GM12891 (cell line): ENCODE measurements around the gene HLX.

ENCODE experiments used
- DNase-seq: peaks from one replicate; pipeline ENCODE4 v3.0.0; 2011; ENCODE audit warnings: low spot score; ENCODE audit not compliant: insufficient read length
- FAIRE-seq: peaks from 2 replicates; lab custom pipeline; 2011; peaks lifted over from hg19 to GRCh38; lab: Jason Lieb, UNC
- PAX5 ChIP-seq: IDR thresholded peaks from 2 replicates; pipeline ENCODE4 v1.6.1; 2011; ENCODE audit warnings: low read length, moderate library complexity, mild to moderate bottlenecking; ENCODE audit not compliant: insufficient read depth, severe bottlenecking
- POLR2A ChIP-seq: IDR thresholded peaks from 2 replicates; pipeline ENCODE4 v1.6.1; 2011; ENCODE audit warnings: low read depth, low read length, control low read depth
- POLR2AphosphoS5 ChIP-seq: IDR thresholded peaks from 2 replicates; pipeline ENCODE4 v1.6.1; 2011; ENCODE audit warnings: low read depth, low read length, control low read depth
- POU2F2 ChIP-seq: IDR thresholded peaks from 2 replicates; pipeline ENCODE4 v1.6.1; 2011; ENCODE audit warnings: low read depth, mild to moderate bottlenecking, control low read depth, low read length, moderate library complexity
- SPI1 ChIP-seq: IDR thresholded peaks from 2 replicates; pipeline ENCODE4 v1.6.1; 2011; ENCODE audit warnings: low read depth, low read length, control low read depth
- TAF1 ChIP-seq: IDR thresholded peaks from 2 replicates; pipeline ENCODE4 v1.6.1; 2011; ENCODE audit warnings: low read depth, low read length, control low read depth

Gene HLX

GRCh38 chr1:220922951-220923350 is 43.7 kb downstream of the HLX start:
- DNase-seq: no peak
- FAIRE-seq: no peak
- TF ChIP-seq POU2F2: no peak
- TF ChIP-seq POLR2AphosphoS5: no peak
- no peak for TF ChIP-seq SPI1
- TF ChIP-seq POLR2A: no peak
- no peak for TF ChIP-seq PAX5
- no peak for TF ChIP-seq TAF1

DNA sequence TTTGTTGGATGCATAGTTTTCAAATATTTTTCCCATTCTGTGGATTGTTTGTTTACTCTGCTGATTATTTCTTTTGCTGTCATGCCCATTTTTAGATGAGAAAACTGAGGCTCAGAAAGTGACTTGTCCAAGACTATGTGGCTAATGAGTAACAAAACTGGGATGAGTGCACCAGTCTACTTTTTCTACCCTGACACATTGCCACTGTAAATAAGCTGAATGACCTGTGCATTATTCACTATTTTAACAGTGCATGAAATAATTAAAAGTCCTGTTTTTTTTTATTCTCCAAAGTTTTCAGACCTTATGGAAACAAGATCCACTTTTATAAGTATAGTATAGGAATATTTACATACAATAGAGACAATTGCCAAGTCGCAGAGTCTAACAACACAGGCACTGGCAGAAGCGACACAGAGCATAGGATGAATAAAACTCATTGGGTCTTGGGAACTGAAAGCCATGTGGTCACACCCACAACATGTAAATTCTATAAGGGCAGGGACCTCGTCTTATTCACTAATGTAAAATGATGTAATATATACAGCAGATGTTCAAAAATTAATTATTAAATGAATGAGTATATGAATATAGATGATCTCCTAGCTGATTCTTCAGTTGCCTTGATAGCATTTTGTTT is 45.2 kb downstream of the HLX start:
- DNase-seq (no peak), FAIRE-seq (no peak)
- TF ChIP-seq PAX5 (no peak), POLR2A (no peak), SPI1 (no peak)

GRCh38 chr1:220925707-220926106 is 46.5 kb downstream of the HLX start:
- DNase-seq (no peak), FAIRE-seq (no peak)
- no peak for TF ChIP-seq POLR2AphosphoS5
- TF ChIP-seq SPI1: no peak
- no peak for TF ChIP-seq TAF1
- TF ChIP-seq POLR2A: no peak
- TF ChIP-seq POU2F2: no peak
- no peak for TF ChIP-seq PAX5

- TF ChIP-seq POU2F2 (no peak), TAF1 (no peak), POLR2A (no peak), PAX5 (no peak), SPI1 (no peak), POLR2AphosphoS5 (no peak)
- FAIRE-seq (no peak), DNase-seq (no peak)
These were observed 46.9 kb downstream of the HLX start for GRCh38 chr1:220926146-220926545.

- TF ChIP-seq POU2F2 (no peak), TAF1 (no peak), POLR2AphosphoS5 (no peak)
- DNase-seq (no peak), FAIRE-seq (no peak)
These were observed 48.2 kb downstream of the HLX start for GRCh38 chr1:220927442-220927841.

DNA sequence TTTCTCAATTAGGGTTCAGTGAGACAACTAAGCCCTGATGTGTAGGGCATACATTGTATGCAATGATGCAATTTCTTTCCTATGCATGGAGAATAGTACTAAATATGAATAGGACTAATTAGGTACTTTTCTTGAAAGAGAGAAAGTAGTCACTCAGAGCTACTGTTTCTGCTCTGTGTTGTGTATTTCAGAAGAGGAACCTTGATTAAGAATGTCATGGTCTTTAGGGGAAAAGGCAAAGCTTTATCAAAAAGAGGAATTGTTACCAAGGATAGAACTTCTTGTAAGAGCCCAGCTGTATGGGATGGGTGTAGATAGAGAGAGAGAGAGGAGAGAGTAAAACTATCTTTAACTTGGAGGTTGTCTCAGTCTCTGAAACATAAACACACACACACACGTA is 49.1 kb downstream of the HLX start:
- no peak for FAIRE-seq
- no peak for TF ChIP-seq TAF1
- TF ChIP-seq PAX5: no peak
- TF ChIP-seq POU2F2: no peak
- no peak for TF ChIP-seq POLR2AphosphoS5
- TF ChIP-seq POLR2A: no peak
- no peak for TF ChIP-seq SPI1
- no peak for DNase-seq

GRCh38 chr1:220928725-220929300 is 49.6 kb downstream of the HLX start:
- no peak for FAIRE-seq
- TF ChIP-seq TAF1: no peak

GRCh38 chr1:220929304-220929703 is 50.1 kb downstream of the HLX start:
- FAIRE-seq (no peak), DNase-seq (no peak)
- TF ChIP-seq PAX5 (no peak), TAF1 (no peak), SPI1 (no peak), POLR2AphosphoS5 (no peak), POLR2A (no peak)

More at GRCh38 chr1:220928725-220929300, 49.6 kb downstream of the HLX start:
- no peak for DNase-seq
